AG08396 (cell line): ENCODE data around the gene MARVELD3.
"Not testable (repeated sequence)": the region's sequence is repeated elsewhere in the genome, so short reads cannot be mapped to it uniquely, and the experiment has no call there.

ENCODE experiments used
- DNase-seq: peaks from one replicate; pipeline ENCODE4 v3.0.0; 2012; ENCODE audit warnings: low spot score, mixed read lengths

The MARVELD3 gene

DNA sequence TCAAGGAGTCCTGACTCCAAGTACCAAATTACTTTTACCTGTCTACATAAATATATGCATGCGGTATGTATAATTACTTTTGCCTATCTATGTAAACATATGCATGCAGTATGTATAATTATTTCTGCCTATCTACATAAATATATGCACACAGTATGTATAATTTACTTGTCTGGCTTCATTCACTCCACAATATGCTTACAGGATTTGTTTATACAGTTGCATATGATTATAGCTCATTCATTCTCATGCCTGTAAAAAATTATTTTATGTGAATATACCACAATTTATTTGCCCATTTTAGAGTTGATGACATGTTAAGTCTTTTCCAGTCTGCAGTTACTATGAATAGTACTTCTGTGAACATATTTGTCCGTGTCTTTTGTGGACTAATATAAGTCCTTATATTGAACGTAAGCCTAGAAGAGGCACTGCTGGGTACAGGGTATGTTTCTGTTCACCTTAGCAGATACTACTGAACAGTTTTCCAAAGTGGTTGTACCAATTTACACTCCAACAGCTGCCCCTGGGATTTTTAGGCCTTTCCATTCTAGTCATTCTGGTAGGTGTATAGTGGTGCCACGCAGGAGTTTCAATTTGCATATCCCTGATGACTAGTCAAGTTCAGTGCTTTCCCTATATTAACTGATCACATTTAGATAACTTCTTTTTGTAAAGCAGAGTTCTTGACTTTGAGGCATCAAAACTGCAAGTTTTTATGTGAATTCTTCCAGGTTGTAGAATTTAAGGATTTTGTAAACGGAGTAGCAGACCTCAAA is 47.0 kb downstream of the MARVELD3 start:
- no peak for DNase-seq

DNA sequence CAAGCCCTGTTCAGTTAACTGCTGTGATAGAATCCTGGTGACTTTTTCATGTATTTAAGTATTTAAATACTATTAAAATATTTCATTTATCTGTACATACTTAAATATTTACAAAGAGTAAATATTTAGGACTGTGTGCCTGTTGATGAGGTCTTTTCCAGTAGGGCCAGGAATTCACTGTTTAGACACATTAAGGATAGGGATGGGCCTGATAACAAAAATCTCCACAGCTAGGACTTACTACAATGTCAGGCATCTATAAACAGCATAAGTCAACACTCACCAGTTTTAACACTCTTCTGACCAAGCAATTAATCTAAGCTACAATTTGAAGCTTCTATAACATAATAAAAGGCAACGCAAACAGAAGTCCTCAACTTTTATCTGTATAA is 47.6 kb downstream of the MARVELD3 start:
- DNase-seq: no peak

DNA sequence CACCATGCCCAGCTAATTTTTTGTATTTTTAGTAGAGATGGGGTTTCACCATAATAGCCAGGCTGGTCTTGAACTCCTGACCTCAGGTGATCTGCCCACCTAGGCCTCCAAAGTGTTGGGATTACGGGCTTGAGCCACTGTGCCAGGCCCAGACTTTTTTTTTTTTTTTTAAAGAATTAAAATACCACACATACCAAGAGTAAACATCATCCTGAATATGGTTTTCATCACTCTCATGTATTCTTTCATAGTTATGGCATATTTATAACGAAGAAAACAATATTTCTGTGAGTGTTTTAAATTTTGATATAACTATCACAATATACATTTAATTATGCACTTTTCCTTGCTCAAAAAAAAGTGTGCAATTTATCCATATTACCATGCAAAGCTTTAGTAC is 48.2 kb downstream of the MARVELD3 start:
- DNase-seq: no peak

DNA sequence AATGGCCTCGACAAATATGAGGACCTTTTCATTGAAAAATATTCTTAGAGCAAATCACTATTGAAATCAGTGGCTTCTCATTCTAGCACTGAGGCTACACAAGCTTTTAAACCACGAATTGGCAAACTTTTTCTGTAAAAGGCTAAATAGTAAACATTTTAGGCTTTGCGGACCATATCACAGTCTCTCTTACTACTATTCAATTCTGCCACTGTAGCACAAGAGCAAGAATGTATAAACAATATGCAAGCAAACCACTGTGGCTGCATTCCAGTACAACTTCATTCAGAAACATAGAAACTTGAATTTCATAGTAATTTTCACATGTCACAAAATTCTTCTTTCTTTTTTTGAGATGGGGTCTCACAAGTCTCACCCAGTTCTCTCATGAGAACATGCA is 49.4 kb downstream of the MARVELD3 start:
- DNase-seq: peak; percentile 7

DNA sequence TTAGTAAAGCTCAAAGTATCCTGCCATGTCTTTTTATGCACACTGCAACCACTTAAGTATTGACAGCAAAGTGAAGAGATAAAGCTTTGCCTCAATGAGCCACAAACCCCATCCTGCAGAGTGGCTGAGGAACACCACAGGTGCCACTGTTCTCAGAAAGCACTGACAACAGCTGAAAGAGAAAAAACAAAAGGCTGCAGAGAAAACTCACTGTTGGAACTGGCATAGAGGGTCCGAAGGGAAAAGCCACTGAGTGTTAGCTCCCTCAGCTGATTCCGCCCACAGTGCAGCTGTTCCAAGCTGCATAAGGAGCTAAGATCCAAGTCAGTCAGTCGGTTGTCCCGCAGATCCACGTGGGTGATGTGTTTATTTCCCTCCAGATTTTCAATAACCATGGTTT is 50.3 kb downstream of the MARVELD3 start:
- no peak for DNase-seq

DNA sequence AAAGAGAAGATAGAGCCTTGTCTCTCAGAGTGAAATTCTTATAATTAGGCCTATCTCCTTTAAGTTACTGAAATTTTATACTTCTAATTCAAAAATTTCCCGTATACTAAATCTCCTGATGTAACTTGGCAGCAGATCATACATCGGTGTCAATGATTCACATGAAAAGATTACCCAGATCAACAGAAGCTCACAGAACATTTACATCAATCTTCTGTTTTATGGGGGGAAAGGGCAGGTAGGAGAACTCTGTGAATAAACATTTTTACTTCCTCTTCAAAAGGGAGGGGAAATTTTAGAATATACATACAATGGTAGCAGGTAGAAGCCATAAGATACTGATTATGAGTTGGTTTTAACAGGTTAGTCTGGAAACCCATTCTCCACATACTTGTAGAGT is 55.4 kb downstream of the MARVELD3 start:
- DNase-seq: no peak

DNA sequence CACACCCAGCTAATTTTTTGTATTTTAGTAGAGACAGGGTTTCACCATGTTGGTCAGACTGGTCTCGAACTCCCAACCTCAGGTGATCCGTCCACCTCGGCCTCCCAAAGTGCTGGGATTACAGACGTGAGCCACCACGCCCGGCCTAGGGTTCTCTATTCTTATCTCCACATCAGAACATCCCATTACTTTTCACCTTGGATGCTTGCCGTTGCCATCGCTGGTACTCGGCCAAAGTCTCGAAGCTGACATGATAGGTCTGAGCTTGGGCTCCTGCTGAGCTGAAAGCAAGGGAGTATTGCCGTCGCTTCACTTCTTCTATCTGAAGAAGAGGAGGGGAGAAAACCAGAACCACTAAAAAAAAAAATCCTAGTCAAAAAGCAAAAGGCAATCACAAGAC is 58.3 kb downstream of the MARVELD3 start:
- DNase-seq: not testable (repeated sequence)
